K562 (cell line): Measurements from ENCODE around the gene STAB1. TPM values are rescaled to one million over a fixed set of nuclear protein-coding genes. Genes with fewer than 3 reads are reported as not detected.

ENCODE experiments used
- ADNP ChIP-seq: fragments of 200-800 bp; sonication (Bioruptor generic); IDR thresholded peaks from 2 replicates; pipeline ENCODE4 v1.6.1; 2016; ENCODE audit warnings: missing genetic modification characterization, missing compliant biosample characterization
- EGR1 ChIP-seq: fragments of 450-650 bp; conservative IDR thresholded peaks from 2 replicates; pipeline ENCODE4 v1.6.1; 2017; ENCODE audit warnings: mild to moderate bottlenecking
- GABPB2 ChIP-seq: fragments of 250-450 bp; sonication (Bioruptor Pico); conservative IDR thresholded peaks from 2 replicates; pipeline ENCODE4 v1.5.1; 2021; ENCODE audit warnings: mild to moderate bottlenecking
- HOXB6 ChIP-seq: fragments of 250-450 bp; sonication (Bioruptor Pico); IDR thresholded peaks from 2 replicates; pipeline ENCODE4 v1.5.1; 2022; ENCODE audit warnings: mild to moderate bottlenecking, borderline replicate concordance
- KDM1A ChIP-seq, 2 experiments: fragments of 450-650 bp; IDR thresholded peaks; 2 replicates each; pipeline ENCODE4 v1.6.1; 2016; ENCODE audit warnings: mild to moderate bottlenecking in 2 of 2
- MYC ChIP-seq, 2 experiments: fragments of 250-450 bp in 1 of 2; sonication (Bioruptor Pico) in 1 of 2; IDR thresholded peaks; 2 replicates each; pipeline versions ENCODE4 v1.5.1 to v1.6.1; 2012 to 2021; ENCODE audit warnings: low read depth in 2 of 2, borderline replicate concordance in 1 of 2, improper control_type of control experiment in 1 of 2, low read length in 1 of 2, mild to moderate bottlenecking in 1 of 2, moderate library complexity in 1 of 2
- NRF1 ChIP-seq, 2 experiments: fragments of 450-650 bp; IDR thresholded peaks in 1 of 2; conservative IDR thresholded peaks in 1 of 2; 2 replicates each; pipeline ENCODE4 v1.6.1; 2014; ENCODE audit warnings: mild to moderate bottlenecking in 2 of 2
- ZNF445 ChIP-seq: fragments of 250-450 bp; sonication (Bioruptor Pico); IDR thresholded peaks from 2 replicates; pipeline ENCODE4 v1.4.0; 2020; ENCODE audit warnings: low read depth, mild to moderate bottlenecking, moderate library complexity
- polyA plus RNA-seq, 8 experiments: library from polyadenylated mRNA; depleted of rRNA in 4 of 8; stranded (reverse) in 5 of 8; unstranded in 3 of 8; fragments of >200 nt; fragmentation: Nextera tagmentation in 2 of 8; fragmentation: Illumina TruSeq in 1 of 8; extraction: Ambion mirVana in 2 of 8; extraction: Trizol in 1 of 8; gene quantifications; 2 replicates each; pipeline versions ENCODE4 v1.2.1 to v1.2.3, GENCODE V29; 2011 to 2014; ENCODE audit warnings: inconsistent platforms in 1 of 8, missing spikeins in 1 of 8
- total RNA-seq, 7 experiments: library from RNA; depleted of rRNA in 6 of 7; stranded (reverse); fragments of >200 nt in 6 of 7; fragmentation: Illumina TruSeq in 2 of 7; extraction: Trizol in 2 of 7; gene quantifications; 2 replicates each; pipeline versions ENCODE4 v1.2.1 to v1.2.3, GENCODE V29; 2011 to 2021; ENCODE audit warnings: low replicate concordance in 1 of 7
- TF ChIP-seq, protein P1 (sequence below): fragments of 450-650 bp; IDR thresholded peaks from 2 replicates; pipeline ENCODE4 v1.6.1; 2016; ENCODE audit warnings: mild to moderate bottlenecking, moderate library complexity
- TF ChIP-seq, protein P2 (sequence below): sonication (generic); formaldehyde crosslinking; IDR thresholded peaks from 2 replicates; pipeline ENCODE4 v1.9.0; 2022; ENCODE audit warnings: mild to moderate bottlenecking, missing genetic modification reagents
- TF ChIP-seq, protein P3 (sequence below): sonication (generic); formaldehyde crosslinking; IDR thresholded peaks from 2 replicates; pipeline ENCODE4 v1.8.0; 2022; ENCODE audit warnings: mild to moderate bottlenecking, low read depth, missing genetic modification reagents
- TF ChIP-seq, protein P4 (sequence below): fragments of 250-450 bp; sonication (Bioruptor Pico); IDR thresholded peaks from 2 replicates; pipeline ENCODE4 v1.8.0; 2021; ENCODE audit warnings: moderate library complexity, mild to moderate bottlenecking, inconsistent platforms

STAB1 gene
- total and polyA plus RNA-seq, 9 of the 15 experiments (the other 6 are each of a cell fraction or from before 2014, with no cell fraction given) = 0.20 to 3.9 (median 1.2) TPM

DNA sequence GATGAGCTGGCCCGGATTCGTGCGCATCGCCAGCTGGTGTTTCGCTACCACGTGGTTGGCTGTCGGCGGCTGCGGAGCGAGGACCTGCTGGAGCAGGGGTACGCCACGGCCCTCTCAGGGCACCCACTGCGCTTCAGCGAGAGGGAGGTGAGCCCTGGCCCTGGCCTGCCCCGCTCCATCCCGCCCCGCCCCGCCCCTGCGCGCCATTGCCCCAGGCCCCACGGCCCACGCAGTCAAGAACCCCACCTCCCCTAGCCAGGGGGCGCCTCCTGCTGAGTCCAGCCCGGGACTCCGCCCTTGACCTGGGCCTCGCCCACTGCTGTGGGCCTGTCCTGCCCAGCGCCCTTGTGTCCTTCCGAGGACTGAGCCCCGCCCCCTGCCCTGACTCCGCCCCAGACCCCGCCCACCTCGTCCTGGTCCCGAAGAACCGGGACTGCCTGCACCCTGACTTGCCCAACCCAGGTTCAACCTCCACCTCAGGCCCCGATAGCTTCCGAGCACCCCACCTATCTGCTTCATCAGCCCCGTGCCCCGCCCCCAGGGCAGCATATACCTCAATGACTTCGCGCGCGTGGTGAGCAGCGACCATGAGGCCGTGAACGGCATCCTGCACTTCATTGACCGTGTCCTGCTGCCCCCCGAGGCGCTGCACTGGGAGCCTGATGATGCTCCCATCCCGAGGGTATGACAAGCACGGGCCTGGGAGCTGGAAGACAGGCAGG lies 23.7 kb downstream of the STAB1 start (continued):
- TF ChIP-seq MYC (IDR thresholded peaks at IDR 0.05; ENCODE audit: low read depth, low read length) (peak; percentile 14; the same call in 1 of the 2 replicates), MYC (CRISPR knock-in tag; IDR thresholded peaks at IDR 0.05; ENCODE audit: borderline replicate concordance, low read depth) (no peak), EGR1 (peak; percentile 58), KDM1A (IDR thresholded peaks at IDR 0.05) (no peak), HOXB6 (CRISPR knock-in tag) (no peak), ADNP (tag) (no peak), NRF1 (conservative IDR thresholded peaks at IDR 0.05 in 1 of 2, IDR thresholded peaks at IDR 0.05 in 1 of 2) (peak; percentile 70 to 75), GABPB2 (CRISPR knock-in tag) (no peak), ZNF445 (CRISPR knock-in tag) (no peak)
- TF ChIP-seq, protein P1, sequence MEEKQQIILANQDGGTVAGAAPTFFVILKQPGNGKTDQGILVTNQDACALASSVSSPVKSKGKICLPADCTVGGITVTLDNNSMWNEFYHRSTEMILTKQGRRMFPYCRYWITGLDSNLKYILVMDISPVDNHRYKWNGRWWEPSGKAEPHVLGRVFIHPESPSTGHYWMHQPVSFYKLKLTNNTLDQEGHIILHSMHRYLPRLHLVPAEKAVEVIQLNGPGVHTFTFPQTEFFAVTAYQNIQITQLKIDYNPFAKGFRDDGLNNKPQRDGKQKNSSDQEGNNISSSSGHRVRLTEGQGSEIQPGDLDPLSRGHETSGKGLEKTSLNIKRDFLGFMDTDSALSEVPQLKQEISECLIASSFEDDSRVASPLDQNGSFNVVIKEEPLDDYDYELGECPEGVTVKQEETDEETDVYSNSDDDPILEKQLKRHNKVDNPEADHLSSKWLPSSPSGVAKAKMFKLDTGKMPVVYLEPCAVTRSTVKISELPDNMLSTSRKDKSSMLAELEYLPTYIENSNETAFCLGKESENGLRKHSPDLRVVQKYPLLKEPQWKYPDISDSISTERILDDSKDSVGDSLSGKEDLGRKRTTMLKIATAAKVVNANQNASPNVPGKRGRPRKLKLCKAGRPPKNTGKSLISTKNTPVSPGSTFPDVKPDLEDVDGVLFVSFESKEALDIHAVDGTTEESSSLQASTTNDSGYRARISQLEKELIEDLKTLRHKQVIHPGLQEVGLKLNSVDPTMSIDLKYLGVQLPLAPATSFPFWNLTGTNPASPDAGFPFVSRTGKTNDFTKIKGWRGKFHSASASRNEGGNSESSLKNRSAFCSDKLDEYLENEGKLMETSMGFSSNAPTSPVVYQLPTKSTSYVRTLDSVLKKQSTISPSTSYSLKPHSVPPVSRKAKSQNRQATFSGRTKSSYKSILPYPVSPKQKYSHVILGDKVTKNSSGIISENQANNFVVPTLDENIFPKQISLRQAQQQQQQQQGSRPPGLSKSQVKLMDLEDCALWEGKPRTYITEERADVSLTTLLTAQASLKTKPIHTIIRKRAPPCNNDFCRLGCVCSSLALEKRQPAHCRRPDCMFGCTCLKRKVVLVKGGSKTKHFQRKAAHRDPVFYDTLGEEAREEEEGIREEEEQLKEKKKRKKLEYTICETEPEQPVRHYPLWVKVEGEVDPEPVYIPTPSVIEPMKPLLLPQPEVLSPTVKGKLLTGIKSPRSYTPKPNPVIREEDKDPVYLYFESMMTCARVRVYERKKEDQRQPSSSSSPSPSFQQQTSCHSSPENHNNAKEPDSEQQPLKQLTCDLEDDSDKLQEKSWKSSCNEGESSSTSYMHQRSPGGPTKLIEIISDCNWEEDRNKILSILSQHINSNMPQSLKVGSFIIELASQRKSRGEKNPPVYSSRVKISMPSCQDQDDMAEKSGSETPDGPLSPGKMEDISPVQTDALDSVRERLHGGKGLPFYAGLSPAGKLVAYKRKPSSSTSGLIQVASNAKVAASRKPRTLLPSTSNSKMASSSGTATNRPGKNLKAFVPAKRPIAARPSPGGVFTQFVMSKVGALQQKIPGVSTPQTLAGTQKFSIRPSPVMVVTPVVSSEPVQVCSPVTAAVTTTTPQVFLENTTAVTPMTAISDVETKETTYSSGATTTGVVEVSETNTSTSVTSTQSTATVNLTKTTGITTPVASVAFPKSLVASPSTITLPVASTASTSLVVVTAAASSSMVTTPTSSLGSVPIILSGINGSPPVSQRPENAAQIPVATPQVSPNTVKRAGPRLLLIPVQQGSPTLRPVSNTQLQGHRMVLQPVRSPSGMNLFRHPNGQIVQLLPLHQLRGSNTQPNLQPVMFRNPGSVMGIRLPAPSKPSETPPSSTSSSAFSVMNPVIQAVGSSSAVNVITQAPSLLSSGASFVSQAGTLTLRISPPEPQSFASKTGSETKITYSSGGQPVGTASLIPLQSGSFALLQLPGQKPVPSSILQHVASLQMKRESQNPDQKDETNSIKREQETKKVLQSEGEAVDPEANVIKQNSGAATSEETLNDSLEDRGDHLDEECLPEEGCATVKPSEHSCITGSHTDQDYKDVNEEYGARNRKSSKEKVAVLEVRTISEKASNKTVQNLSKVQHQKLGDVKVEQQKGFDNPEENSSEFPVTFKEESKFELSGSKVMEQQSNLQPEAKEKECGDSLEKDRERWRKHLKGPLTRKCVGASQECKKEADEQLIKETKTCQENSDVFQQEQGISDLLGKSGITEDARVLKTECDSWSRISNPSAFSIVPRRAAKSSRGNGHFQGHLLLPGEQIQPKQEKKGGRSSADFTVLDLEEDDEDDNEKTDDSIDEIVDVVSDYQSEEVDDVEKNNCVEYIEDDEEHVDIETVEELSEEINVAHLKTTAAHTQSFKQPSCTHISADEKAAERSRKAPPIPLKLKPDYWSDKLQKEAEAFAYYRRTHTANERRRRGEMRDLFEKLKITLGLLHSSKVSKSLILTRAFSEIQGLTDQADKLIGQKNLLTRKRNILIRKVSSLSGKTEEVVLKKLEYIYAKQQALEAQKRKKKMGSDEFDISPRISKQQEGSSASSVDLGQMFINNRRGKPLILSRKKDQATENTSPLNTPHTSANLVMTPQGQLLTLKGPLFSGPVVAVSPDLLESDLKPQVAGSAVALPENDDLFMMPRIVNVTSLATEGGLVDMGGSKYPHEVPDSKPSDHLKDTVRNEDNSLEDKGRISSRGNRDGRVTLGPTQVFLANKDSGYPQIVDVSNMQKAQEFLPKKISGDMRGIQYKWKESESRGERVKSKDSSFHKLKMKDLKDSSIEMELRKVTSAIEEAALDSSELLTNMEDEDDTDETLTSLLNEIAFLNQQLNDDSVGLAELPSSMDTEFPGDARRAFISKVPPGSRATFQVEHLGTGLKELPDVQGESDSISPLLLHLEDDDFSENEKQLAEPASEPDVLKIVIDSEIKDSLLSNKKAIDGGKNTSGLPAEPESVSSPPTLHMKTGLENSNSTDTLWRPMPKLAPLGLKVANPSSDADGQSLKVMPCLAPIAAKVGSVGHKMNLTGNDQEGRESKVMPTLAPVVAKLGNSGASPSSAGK = peak; percentile 73; the same call in 1 of the 2 replicates
- TF ChIP-seq, protein P2, sequence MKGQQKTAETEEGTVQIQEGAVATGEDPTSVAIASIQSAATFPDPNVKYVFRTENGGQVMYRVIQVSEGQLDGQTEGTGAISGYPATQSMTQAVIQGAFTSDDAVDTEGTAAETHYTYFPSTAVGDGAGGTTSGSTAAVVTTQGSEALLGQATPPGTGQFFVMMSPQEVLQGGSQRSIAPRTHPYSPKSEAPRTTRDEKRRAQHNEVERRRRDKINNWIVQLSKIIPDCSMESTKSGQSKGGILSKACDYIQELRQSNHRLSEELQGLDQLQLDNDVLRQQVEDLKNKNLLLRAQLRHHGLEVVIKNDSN (CRISPR knock-in tag) = 0 out of 2 replicates have a peak, but pooled peaks have one; percentile 25
- TF ChIP-seq, protein P3, sequence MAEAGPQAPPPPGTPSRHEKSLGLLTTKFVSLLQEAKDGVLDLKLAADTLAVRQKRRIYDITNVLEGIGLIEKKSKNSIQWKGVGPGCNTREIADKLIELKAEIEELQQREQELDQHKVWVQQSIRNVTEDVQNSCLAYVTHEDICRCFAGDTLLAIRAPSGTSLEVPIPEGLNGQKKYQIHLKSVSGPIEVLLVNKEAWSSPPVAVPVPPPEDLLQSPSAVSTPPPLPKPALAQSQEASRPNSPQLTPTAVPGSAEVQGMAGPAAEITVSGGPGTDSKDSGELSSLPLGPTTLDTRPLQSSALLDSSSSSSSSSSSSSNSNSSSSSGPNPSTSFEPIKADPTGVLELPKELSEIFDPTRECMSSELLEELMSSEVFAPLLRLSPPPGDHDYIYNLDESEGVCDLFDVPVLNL = 0 out of 2 replicates have a peak, but pooled peaks have one; percentile 45
- TF ChIP-seq, protein P4, sequence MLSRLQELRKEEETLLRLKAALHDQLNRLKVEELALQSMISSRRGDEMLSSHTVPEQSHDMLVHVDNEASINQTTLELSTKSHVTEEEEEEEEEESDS (CRISPR knock-in tag) = no peak
